ENCODE results near the gene SLC12A3.

DNA sequence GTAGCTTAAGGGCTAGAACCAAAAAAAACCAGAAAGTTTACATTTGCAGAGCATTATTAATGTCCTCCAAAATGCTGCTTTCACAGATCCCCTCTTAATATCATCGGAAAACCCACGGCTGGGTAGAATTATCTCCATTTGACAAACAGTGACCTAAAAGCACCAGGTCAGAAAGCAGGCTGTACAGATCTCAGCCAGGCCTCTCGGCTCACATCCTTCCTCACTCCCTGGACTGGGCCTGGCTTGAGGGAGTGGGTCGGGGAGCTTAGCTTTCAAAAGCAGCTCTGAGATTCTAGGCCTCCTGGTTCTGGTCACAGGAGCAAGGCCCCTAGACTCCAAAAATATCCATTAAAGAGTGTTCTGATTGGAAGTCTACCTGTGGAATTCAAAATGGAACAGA, 9.1 kb upstream of the SLC12A3 start:
- TF ChIP-seq, protein P1, sequence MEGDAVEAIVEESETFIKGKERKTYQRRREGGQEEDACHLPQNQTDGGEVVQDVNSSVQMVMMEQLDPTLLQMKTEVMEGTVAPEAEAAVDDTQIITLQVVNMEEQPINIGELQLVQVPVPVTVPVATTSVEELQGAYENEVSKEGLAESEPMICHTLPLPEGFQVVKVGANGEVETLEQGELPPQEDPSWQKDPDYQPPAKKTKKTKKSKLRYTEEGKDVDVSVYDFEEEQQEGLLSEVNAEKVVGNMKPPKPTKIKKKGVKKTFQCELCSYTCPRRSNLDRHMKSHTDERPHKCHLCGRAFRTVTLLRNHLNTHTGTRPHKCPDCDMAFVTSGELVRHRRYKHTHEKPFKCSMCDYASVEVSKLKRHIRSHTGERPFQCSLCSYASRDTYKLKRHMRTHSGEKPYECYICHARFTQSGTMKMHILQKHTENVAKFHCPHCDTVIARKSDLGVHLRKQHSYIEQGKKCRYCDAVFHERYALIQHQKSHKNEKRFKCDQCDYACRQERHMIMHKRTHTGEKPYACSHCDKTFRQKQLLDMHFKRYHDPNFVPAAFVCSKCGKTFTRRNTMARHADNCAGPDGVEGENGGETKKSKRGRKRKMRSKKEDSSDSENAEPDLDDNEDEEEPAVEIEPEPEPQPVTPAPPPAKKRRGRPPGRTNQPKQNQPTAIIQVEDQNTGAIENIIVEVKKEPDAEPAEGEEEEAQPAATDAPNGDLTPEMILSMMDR (IDR thresholded peaks at IDR 0.05; ENCODE audit: low read depth, low read length): no peak
- no peak for TF ChIP-seq POLR2A (IDR thresholded peaks at IDR 0.05; ENCODE audit: extremely low read depth, insufficient read length)
- TF ChIP-seq MYC (IDR thresholded peaks at IDR 0.05; ENCODE audit: low read depth, low read length): no peak
- TF ChIP-seq, protein P2, sequence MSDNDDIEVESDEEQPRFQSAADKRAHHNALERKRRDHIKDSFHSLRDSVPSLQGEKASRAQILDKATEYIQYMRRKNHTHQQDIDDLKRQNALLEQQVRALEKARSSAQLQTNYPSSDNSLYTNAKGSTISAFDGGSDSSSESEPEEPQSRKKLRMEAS (IDR thresholded peaks at IDR 0.05; ENCODE audit: low read depth, low read length): no peak

Measured in NB4 (cell line).